GM18508 (cell line): ENCODE results near the gene RBFOX2.
"Not testable (repeated sequence)": the region's sequence is repeated elsewhere in the genome, so short reads cannot be mapped to it uniquely, and the experiment has no call there.

Source experiments
- ATAC-seq: cut with Tn5 transposase; IDR thresholded peaks from one replicate; pipeline ENCODE4 v1.9.1; 2021; ENCODE audit warnings: moderate number of reproducible peaks; ENCODE audit not compliant: insufficient read depth, unreplicated experiment

Gene RBFOX2, protein sequence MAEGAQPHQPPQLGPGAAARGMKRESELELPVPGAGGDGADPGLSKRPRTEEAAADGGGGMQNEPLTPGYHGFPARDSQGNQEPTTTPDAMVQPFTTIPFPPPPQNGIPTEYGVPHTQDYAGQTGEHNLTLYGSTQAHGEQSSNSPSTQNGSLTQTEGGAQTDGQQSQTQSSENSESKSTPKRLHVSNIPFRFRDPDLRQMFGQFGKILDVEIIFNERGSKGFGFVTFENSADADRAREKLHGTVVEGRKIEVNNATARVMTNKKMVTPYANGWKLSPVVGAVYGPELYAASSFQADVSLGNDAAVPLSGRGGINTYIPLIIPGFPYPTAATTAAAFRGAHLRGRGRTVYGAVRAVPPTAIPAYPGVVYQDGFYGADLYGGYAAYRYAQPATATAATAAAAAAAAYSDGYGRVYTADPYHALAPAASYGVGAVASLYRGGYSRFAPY

DNA sequence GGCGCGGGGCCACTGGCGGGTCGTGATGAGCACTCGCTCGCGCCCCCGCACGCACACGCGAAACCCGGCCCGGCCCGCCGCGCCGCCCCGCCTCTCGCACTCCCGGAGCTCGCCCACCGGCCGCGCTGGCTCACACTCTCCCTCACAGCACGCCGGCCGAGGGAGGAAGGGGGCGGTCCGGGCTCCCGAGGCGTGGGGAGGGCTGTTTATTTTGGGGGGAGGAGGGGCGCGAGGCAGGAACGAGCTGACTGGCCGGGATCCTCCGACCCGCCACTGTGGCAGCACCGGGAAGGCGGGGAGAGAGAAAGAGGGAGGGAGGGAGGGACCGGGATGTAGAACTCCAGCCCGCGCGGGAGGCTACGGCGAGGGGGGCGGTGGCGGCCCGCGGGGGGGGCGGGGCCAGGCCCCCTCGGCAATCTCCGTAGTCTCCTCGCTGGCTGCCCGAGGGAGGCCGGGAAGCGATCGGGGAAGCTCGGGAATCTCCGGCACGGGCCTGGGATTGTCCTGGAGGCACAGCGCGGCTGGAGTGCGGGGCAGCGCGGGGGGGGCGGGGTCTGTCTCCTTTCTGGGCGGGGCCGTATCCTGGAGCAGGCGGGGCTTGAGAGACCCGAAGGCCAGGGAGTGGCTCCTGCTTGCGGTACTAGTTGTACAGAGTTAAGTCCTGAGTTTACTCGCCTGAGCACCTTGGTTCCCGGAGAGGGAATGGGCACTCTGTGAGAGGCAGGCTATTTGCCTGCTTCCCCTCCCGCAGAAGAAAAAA is at the start of gene RBFOX2:
Gene RBFOX2, minus strand, starts transcription at position 179 of the 760 bp plus-strand sequence. CDS start 399 bp downstream, outside the sequence.
- no peak for ATAC-seq

DNA sequence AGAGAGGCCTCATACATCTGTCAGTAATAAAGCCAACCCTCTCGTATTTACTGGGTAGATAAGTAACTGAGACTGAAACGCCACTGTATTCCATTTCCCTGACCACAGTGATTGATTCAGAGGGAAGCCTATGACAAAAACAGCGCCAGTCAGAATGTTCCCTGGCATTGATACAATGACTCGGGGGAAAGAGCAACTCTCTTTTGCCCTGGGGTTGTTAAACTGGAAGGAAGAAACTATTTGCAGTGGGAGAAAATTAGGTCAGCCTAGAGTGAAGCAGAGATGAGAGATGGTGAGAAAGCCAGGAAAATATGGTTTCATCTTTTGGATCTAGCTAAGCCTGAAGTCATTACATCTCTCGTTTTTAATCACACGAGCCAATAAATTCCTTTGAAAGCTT is 48.6 kb upstream of the RBFOX2 start:
- ATAC-seq, result no peak

DNA sequence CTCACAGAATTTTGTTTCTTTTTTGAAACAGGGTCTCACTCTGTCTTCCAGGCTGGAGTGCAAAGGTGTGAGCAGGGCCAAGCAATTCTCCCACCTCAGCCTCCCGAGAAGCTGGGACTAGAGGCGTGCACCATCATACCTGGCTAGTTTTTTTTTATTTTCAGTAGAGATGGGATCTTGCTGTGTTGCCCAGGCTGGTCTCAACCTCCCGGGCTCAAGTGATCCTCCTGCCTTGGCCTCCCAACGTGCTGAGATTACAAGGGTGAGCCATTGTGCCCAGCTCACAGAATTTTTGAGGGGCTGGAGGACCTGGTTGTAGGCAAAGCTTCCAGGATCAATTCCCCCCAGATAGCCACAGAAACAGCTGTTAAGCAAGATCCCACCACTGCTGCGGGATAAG is 47.1 kb upstream of the RBFOX2 start:
- ATAC-seq, result no peak

DNA sequence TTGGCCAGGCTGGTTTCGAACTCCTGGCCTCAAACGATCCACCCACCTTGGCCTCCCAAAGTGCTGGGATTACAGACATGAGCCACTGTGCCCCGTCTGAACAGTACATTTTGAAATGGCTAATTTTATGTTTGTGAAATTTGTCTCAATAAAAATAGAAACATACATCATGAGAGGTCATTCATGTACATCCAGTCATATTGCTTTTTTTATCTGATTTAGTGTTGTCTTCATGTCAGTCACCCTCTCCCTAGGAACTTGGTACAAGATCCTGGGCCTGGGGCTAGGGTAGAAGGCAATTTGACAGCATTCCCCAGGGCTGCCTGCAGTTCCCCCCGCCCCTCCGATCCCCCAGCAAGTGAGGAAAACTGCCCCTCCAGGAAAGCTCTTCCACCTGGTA is 46.6 kb upstream of the RBFOX2 start:
- ATAC-seq, result no peak

DNA sequence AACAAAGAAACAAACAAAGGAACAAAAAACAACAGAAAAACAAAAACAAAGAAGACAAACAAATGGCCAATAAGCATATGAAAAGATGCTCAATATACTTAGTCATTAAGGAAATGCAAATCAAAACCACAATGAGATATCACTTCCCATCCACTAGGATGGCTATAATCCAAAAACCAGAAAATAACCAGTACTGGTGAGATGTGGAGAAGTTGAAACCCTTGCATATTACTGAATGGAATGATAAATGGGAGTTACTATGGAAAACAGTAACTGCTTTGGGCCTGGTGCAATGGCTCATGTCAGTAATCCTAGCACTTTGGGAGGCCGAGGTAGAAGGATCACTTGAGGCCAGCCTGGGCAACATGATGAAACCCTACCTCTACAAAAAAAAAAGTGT is 44.9 kb upstream of the RBFOX2 start:
- ATAC-seq, result no peak

DNA sequence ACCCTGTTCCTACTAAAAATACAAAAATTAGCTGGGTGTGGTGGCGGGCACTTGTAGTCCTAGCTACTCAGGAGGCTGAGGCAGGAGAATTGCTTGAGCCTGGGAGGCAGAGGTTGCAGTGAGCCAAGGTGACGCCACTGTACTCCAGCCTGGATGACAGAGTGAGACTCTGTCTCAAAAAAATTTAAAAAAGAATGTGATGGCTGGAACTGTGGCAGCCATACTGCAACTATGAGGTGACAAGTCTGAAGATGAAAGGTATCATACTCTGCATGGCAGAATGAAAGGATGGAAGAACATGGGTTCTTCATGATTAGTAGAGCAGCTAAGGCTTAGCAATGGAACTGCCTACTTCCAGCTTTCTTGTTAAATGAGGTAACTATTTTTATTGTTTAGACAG is 42.0 kb upstream of the RBFOX2 start:
- not testable (repeated sequence) for ATAC-seq

DNA sequence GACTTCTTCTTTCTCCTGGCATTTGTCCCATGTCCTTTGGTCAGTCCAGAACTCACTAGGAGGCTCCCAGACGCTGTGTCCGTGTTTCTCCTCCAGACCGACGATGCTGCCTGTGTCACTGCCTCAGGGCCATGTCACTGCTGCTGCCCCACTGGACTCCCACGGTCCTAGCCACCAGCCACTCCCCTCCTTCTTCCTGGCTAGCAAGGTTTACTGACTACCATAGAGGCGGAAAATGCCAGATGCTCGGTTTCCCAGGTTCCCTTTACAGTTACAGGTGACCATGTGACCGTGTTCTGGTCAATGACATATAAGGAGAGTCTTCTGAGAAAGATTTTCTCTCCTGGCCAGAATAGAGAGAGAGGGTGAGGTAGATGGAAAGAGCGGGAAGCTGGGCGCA is 40.7 kb upstream of the RBFOX2 start:
- ATAC-seq, result no peak

DNA sequence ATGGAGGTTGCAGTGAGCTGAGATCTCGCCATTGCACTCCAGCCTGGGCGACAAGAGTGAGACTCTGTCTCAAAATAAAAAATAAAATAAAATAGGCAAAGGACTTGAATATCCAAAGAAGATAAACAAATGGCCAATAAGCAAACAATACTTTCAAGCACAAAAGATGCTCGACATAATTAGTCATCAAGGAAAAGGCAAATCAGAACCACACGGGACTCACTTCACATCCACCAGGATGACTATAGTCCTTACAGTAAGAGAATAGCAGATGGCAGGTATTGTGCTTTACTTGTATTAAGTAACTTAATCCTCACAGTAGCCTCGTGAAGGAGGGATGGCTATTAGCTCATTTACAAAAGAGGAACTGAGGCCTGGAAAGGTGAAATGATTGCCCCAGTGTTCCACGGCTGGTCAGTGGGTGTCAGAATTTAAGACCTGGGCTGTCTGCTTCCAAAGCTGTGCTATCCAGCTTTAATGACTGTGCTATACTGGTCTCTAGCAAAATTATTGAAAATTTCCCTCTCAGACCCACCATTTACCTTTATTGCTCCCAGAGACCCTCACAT is 40.2 kb upstream of the RBFOX2 start:
- no peak for ATAC-seq

DNA sequence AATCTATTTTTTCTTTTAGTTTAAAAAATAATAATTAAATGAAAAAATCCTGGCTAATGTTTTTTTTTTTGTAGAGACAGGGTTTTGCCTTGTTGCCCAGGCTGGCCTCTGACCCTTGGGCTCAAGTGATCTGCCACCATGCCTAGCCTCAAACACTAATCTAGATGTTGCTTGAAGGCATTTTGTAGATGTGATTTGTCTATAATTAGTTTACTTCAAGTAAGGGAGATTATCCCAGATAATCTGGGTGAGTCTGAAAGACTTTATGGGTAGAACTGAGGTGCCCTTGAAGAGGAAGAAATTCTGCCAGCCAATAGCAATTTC is 38.6 kb upstream of the RBFOX2 start:
- ATAC-seq, result no peak

DNA sequence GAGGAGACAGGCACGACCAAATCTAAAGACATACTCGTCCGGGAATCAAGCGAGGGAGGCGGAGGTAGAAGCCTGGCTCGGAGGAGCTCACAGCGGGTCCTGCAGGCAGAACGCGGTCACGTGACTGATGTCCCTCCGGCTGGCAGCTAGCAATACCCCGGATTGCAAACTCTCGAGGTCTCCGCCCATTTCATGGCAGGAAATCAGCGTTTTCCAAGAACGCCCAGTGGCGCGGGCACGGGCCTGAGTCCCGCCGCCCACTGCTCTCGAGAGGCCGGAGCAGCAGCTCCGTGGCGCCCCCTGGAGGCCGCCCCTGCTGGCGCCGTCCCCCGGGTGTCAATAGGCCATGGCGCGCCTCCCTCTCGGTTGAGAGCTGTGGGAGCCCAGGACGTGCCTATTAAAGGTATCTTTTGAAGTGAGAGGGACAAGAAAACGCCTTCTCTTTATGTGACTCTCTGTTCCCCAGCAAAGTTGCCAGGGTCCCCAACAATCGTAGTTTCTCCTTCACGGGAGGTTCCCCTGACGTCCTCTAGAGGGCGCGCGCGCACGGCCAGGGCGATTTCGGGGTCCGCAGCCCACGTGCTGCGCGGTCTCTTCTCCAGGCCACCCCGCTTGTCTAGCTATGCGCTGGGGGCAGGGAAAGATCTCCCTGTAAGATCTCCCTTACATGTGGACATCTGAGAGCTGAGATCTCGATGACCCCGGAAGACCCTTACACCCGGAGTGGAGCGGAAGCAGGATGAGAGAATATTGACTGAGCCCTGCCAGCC is 37.3 kb upstream of the RBFOX2 start:
- no peak for ATAC-seq

DNA sequence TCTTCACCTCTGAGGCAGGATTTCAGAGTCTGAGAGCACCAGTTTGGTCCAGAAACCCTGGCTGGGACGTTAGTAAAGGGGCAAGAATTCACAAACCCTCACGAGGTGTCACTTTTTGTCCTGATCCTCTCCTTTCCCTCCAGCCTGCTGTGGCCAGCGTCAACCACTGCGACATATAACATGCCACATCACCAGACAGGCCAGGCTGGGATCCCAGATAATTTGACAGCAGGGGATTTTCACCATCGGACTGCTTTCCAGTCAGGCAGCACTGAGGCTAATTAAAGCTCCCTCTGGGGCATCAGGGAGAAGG is 36.8 kb upstream of the RBFOX2 start:
- no peak for ATAC-seq

DNA sequence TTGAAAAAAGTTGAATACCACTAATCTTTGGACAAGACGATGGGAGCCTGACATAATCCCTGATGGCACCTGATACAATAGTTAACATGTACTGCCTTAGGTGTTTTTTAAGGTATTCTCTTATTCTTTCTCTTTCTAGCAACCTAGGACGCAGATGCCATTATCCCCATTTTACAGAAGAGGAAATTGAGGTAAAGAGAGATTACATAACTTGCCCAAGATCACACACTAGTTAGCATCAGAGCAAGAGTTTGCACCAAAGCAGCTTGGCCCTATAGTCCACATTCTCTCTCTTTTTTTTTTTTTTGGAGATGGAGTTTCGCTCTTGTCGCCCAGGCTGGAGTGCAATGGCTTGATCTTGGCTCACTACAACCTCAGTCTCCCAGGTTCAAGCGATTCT is 35.7 kb upstream of the RBFOX2 start:
- ATAC-seq, result no peak

DNA sequence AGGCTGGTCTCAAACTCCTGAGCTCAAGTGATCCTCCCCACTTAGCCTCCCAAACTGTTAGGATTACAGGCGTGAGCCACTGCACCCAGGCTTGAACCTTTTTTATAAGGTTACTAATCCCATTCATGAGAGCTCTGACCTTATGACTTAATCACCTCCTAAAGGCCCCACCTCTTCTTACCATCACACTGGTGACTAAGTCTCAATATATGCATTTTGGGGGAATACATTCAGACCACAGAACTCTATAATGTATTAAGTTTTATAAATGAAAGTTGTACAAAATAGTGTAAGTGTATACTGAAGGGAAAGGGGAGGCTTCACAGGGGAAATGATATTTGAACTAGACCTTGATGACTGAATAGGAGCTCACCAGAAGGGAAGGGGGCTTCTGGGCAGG is 28.4 kb upstream of the RBFOX2 start:
- no peak for ATAC-seq

DNA sequence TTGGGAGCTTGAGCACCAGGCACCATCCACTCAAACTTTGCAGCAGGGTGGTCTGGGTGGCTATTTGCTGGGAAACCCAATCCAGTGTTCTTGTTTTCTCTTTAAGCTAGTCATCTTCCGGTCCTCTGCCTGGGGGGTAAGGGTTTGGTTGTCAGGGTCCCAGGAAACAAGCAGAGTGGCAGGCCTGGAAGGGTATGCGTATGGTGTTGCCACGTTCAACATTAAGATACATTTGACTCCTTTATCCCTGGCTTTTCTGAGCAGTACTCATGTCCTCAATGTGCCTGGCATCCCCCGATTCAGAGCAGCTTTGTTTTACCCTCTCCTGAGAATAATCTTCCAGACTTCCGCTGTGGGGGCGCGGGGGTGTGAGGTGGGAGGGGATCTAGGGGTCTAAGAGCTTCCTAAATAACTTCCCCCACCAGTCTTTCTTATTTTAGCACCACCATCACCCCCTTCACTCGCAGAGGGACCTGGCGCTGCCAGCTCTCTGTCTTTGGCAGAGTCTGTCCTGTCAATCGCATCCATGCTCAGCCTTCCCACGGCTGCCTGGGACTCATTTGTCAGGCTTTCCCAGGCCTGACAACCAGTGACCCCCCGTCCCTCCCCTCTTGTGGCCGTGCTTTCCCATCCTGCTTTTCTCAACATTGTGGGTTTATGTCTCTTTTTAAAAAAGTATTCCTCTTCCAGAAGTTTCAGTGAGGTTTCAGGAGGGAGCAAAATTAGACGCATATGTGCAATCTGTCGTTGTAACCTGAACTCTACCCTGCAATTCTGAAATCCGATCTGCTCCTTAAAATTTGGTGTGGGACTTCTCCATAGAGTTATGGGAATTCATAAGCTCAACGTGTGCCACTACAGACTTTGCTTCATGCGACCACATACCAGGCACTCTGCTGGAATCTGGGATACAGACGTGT is 27.0 kb upstream of the RBFOX2 start:
- ATAC-seq, result no peak

DNA sequence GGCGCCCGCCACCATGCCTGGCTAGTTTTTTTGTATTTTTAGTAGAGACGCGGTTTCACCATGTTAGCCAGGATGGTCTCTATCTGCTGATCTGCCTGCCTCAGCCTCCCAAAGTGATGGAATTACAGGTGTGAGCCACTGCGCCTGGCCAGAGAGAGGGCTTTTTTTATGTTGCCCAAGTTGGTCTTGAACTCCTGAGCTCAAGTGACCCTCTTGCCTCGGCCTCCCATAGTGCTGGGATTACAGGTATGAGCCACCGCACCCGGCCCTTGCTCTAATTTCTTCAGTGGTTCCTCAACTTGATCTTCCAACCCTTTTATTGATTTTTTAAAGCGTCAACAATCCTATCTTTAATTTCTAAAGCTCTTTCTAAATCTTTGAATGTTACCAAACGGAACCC is 25.8 kb upstream of the RBFOX2 start:
- ATAC-seq, result not testable (repeated sequence)

DNA sequence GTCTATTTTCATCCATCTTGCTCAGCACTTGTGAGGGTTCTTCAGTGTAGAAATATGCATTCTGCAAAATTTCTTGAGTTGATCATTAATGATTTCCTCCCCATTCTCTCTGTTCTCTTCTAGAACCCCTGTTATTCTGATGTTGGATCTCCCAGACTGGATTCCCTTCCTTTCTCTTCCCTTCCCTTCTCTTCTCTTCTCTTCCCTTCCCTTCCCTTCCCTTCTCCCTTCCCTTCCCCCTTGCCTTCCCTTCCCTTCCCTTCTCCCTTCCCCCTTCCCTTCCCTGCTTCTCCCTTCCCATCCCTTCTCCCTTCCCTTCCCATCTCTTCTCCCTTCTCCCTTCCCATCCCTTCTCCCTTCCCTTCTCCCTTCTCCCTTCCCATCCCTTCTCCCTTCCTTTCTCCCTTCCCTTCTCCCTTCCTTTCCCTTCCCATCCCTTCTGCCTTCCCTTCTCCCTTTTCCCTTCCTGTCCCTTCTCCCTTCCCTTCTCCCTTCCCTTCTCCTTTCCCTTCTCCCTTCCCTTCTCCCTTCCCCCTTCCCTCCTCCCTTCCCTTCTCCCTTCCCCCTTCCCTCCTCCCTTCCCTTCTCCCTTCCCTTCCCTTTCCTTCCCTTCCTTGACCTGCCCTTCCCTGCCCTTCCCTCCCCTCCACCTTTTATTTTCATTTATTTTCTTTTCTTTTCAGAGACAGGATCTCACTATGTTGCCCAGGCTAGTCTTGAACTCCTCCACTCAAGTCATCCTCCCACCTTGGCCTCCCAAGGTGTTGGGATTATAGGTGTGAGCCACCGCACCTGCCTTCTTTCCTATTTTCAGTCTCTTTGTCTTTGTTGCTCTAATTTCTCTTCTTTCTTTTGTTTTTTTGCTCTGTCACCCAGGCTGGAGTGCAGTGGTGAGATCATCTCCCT is 24.9 kb upstream of the RBFOX2 start:
- ATAC-seq, result no peak

DNA sequence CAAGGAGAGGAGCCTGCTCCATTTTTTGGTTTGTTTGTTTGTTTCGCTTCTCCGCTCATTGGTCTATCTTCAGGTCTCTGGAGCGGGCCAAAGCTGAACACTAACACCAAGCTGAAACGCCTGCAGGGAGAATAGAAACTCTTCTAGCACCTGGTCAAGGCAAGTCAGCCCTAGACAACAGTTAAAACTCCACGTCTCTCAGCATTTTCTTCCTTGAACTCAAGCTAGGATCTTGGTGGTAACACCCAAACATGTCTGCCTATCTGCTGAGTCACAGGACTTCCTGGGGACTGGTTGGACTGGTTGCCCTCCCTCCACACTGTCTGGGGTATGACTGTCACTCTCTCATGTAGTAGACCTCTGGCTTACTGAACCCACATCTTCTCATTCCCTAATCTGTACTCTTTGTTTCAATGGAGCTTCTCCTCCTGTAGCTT is 23.9 kb upstream of the RBFOX2 start:
- no peak for ATAC-seq

DNA sequence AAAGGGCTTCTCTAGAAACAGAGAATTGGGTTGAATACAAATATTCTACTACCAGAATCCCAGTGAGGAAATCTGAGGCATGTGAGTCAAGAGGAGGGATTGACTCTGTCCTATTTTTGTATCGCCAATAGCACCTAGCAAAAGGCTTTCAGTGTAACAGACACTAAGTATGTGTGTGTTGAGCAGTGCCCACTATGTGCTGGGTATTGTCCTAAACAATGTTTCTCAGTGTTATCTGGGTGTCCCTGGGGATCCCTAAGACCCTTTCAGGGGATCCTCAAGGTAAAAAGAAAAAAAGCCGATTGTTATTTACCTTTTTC is 21.0 kb upstream of the RBFOX2 start:
- no peak for ATAC-seq
